GM19455 (cell line): ENCODE measurements around the gene KAZN.

ENCODE experiments used
- ATAC-seq: cut with Tn5 transposase; IDR thresholded peaks from one replicate; pipeline ENCODE4 v1.9.1; 2021; ENCODE audit not compliant: unreplicated experiment

KAZN gene

GRCh38 chr1:14924455-14925331 is 326.2 kb downstream of the KAZN start:
- ATAC-seq, result no peak

DNA sequence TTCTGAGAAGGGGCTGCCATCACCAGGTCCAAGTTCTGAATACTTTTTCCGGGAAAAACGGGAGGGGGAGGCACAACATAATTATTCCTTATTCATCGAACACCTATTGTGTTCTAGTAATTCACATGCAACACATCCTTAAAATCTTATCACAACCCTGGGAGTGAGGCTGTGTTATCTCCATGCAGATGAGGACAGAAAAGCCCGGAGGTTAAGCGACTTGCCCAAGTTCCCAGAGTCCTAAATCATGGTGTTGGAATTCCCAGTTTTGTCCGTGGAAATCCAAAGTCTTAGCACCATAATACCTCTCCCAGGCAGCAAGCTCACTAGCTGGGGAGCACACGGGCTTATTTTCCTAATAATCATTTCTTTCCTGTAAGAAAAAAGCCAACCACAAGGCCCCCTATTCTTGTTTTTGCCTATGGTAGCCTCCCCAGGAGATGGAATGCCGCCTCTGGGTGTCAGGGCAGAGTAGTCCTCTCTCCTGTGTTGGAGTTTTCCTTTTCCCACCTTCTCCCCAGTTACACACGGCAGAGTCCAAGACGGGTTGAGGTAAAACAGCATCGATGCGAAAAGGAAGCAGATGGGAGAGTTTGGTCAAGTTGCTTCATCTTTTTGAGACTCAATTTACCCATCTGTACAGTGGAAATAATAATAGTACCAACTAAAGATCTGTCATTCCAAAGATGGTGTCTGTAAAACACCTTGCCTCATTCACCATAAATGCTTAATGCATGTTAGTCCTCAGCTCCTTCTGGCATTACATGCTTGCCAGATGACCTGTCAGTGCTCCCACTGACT is 327.1 kb downstream of the KAZN start:
- no peak for ATAC-seq

DNA sequence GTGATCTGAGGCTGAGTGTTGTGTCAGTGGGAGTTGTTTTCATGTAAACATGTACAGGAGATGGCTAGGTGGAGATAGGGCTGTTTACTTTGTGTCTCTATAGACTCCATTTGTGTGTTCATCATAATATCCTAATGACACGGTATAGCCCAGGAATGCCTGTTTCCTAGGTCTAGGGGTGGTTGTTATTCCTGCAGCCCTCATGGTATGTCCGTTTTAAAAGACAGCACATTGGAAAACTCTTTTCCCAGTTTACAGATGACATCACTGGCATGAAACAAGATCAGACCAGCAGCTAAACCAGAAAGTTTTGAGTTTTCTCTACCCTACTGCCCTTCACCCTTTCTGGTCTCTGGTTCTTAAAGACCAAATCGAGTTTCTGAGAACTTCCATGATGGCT is 327.7 kb downstream of the KAZN start:
- no peak for ATAC-seq

DNA sequence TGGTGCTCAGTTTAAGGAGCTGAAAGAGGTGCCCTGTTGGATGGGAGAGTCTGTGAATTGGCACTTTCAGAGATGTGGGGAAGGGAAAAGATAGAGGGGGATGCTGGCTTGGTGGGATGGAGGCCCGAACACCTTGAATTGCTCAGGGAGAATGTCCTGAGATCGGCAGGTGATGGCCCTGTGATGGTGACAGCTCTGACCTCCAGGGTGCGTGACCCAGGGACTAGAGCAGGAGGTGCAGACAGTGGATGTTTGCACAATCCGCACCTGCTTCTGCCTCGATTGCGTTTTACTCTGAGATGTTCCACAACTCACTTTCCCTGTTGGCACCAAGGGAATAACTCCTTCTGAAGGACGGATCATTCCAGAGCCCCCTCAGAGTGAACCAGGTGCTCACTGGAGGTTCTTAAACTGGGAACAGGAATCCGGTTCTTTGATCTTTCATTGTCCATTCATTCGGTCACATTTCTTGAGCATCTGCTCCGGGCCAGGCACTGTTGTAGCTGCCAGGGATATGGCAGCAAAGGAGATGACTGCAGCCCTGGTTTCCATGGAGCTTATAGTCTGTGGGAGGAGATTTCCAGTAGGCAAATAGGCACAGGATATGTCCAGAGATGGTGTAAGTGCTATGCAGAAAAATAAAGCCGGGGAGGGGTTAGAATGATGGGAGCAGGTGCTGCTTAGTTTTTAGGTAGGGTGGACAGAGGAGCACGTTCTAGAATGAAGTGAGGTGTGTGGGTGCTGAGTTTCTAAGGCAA is 328.5 kb downstream of the KAZN start:
- ATAC-seq, result no peak

DNA sequence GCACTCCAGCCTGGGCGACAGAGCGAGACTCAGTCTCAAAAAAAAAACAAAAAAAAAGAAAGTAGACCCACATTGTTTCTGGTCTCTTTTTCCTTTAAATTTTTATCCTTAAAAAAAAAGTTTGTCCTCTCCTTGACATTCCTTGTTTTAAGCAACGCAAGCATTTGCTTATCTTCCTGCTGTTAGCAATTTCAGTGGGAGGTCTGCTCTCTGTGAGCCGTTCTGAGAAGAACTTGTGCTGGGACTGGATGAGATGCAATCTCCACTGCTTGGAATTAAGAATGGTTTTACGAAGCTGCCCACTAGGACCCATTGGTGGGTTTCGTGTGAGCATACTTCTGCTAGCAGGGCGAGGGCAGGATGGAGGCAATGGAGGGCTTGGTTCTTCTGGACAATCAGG is 329.9 kb downstream of the KAZN start:
- no peak for ATAC-seq

- no peak for ATAC-seq
Observed at GRCh38 chr1:14928886-14929546, 330.5 kb downstream of the KAZN start.

GRCh38 chr1:14929547-14930246 is 331.2 kb downstream of the KAZN start:
- ATAC-seq, result no peak

GRCh38 chr1:14930247-14930965 is 331.9 kb downstream of the KAZN start:
- no peak for ATAC-seq

- no peak for ATAC-seq
Observed at GRCh38 chr1:14932034-14932638, 333.7 kb downstream of the KAZN start.

DNA sequence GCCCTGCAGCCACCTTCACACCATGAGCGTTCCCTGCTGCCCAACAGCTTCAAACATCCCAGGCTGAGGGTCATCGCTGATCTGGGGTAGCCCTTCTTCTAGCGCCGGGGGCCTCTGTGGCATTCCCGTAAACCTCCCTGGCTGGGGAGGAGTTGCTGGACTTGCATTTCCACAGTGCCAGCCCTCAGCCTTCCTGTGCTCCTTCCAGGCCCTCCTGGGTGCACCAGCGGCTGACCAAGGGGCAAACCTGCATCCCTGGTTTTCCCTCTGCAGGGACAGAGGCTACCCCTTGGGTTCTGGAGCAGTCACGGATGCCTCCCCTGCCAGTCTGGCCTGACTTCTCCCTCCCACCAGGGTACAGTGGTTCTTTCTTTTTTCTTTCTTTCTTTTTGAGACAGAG is 336.4 kb downstream of the KAZN start:
- no peak for ATAC-seq

DNA sequence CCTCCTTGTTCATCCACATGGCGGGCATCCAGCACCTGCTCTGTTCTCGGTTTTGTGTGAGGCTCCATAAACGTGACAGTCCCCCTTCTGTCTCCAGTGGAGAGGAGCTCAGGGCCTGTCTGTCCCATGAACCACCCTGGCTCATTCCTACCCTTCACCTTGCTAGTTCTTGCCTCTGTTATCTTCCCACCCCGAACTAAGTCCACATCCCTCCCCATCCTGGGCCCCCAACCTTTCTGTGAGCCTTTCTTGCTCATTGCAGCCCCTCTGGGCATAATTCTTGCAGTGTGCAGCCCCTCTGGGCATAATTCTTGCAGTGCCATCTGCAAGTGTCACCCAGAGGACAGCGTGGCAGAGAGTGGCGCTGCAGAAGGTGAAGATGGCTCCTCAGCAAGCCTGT is 338.3 kb downstream of the KAZN start:
- ATAC-seq, result no peak

- no peak for ATAC-seq
Observed at GRCh38 chr1:14937288-14937949, 338.9 kb downstream of the KAZN start.

GRCh38 chr1:14939527-14940284 is 341.2 kb downstream of the KAZN start:
- ATAC-seq, result no peak

- ATAC-seq, result no peak
Observed at GRCh38 chr1:14940285-14940870, 341.9 kb downstream of the KAZN start.

GRCh38 chr1:14941864-14942263 is 343.4 kb downstream of the KAZN start:
- ATAC-seq, result no peak

GRCh38 chr1:14944471-14944985 is 346.0 kb downstream of the KAZN start:
- no peak for ATAC-seq
